NCI-H1092 (cell line): ENCODE measurements around the gene IDI2.

Source experiments
- DNase-seq: peaks from one replicate; lab custom pipeline; 2025; lab: John Stamatoyannopoulos, UW

The IDI2 gene

DNA sequence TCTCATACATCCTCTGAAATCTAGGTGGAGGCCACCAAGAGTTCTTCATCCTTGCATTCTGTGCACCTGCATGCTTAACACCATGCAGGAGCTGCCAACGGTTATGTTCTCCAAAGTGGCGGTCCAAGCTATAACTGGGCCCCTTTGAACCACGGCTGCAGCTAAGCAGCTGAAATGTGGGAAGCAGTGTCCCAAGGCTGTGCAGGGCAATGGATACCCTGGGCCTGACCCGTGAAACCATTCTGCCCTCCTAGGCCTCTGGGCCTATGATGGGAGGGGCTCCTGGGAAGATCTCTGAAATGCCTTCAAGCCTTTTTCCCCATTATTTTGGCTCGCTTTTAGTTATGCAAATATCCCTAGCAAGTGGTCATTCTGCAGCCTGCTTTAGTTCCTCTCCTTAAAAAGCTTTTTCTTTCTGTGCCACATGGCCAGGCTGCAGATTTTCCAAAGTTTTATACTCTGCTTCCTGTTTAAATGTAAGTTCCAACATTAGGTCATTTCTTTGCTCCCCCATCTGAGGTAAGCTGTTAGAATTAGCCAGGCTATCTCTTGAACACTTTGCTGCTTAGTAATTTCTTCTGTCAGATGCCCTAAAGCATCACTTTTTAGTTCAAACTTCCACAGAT lies 45.1 kb downstream of the IDI2 start:
- no peak for DNase-seq

GRCh38 chr10:978826-979421 lies 46.7 kb downstream of the IDI2 start:
- no peak for DNase-seq

- DNase-seq = no peak
These were observed 49.3 kb downstream of the IDI2 start for GRCh38 chr10:976316-976715.

GRCh38 chr10:974785-975074 lies 50.9 kb downstream of the IDI2 start:
- no peak for DNase-seq

DNA sequence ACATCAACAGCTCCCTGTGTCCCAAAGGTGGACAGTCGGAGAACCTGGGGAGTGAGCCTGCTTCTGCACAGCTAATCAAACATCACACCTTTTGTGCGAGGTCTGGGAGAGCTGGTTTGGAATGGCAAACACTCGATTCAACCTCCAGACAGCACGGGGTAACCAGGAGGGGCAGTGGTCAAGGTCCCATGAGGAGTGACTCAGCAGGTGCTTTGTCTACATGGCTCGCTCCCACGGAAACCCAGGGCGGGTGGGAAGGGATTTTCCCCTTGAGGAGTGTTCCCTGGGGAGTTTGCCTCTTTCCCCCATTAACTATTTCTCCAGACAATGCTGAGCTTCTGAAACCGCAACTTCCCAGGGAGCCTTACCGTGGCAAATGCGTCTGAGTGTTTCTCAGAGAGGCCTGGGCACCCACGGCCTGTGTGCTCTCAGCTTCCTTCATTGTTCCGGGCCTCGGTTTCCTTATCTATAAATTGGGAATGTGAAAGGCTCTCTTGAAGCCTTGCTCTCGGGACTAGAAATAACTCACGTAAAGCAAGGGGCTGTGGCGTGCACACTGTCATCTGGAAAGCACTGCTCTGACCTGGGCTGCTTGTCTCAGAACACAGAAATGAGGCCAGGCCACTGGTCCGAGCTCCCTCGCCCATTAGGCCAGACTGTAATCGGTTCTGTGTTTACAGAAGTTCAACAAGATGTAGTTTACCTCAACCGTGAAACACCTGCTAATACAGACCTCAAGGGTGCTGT lies 51.4 kb downstream of the IDI2 start:
- no peak for DNase-seq

- no peak for DNase-seq
These were observed 52.9 kb downstream of the IDI2 start for GRCh38 chr10:972763-973162.

- DNase-seq = no peak
These were observed 54.0 kb downstream of the IDI2 start for GRCh38 chr10:971613-972012.

- DNase-seq = no peak
These were observed 54.5 kb downstream of the IDI2 start for GRCh38 chr10:971150-971542.

GRCh38 chr10:970311-971149 lies 55.1 kb downstream of the IDI2 start:
- peak; percentile 61 for DNase-seq

- no peak for DNase-seq
These were observed 56.0 kb downstream of the IDI2 start for GRCh38 chr10:969473-970150.
